NCI-H226 (cell line): ENCODE results near the gene GPC6.

Source experiments
- DNase-seq: peaks from one replicate; pipeline ENCODE4 v3.0.0-alpha.2; 2015

The GPC6 gene

GRCh38 chr13:93621966-93622365, 395.4 kb downstream of the GPC6 start:
- no peak for DNase-seq

- DNase-seq = no peak
Measured at GRCh38 chr13:93624311-93624777, 397.7 kb downstream of the GPC6 start.

- no peak for DNase-seq
Measured at GRCh38 chr13:93625536-93625935, 398.9 kb downstream of the GPC6 start.

- no peak for DNase-seq
Measured at GRCh38 chr13:93628136-93628797, 401.7 kb downstream of the GPC6 start.

- DNase-seq = no peak
Measured at GRCh38 chr13:93635616-93636032, 409.0 kb downstream of the GPC6 start.

- no peak for DNase-seq
Measured at GRCh38 chr13:93637852-93638251, 411.2 kb downstream of the GPC6 start.

- no peak for DNase-seq
Measured at GRCh38 chr13:93640452-93640851, 413.8 kb downstream of the GPC6 start.

- no peak for DNase-seq
Measured at GRCh38 chr13:93646245-93646644, 419.6 kb downstream of the GPC6 start.

- no peak for DNase-seq
Measured at GRCh38 chr13:93649496-93649895, 422.9 kb downstream of the GPC6 start.

GRCh38 chr13:93653776-93654175, 427.2 kb downstream of the GPC6 start:
- DNase-seq = no peak

GRCh38 chr13:93655154-93655553, 428.5 kb downstream of the GPC6 start:
- DNase-seq = no peak

- DNase-seq = no peak
Measured at GRCh38 chr13:93660391-93661063, 433.9 kb downstream of the GPC6 start.

- no peak for DNase-seq
Measured at GRCh38 chr13:93670866-93671265, 444.3 kb downstream of the GPC6 start.

GRCh38 chr13:93672996-93673395, 446.4 kb downstream of the GPC6 start:
- DNase-seq = no peak

- DNase-seq = no peak
Measured at GRCh38 chr13:93673885-93674284, 447.3 kb downstream of the GPC6 start.

GRCh38 chr13:93674337-93674755, 447.7 kb downstream of the GPC6 start:
- DNase-seq = no peak

GRCh38 chr13:93680329-93680728, 453.7 kb downstream of the GPC6 start:
- no peak for DNase-seq

- no peak for DNase-seq
Measured at GRCh38 chr13:93685900-93686299, 459.3 kb downstream of the GPC6 start.

- DNase-seq = no peak
Measured at GRCh38 chr13:93686399-93686798, 459.8 kb downstream of the GPC6 start.

GRCh38 chr13:93687261-93687660, 460.7 kb downstream of the GPC6 start:
- no peak for DNase-seq

- DNase-seq = no peak
Measured at GRCh38 chr13:93689333-93689732, 462.7 kb downstream of the GPC6 start.

- DNase-seq = no peak
Measured at GRCh38 chr13:93690139-93690538, 463.5 kb downstream of the GPC6 start.

- DNase-seq = no peak
Measured at GRCh38 chr13:93698016-93698613, 471.5 kb downstream of the GPC6 start.

GRCh38 chr13:93700115-93700514, 473.5 kb downstream of the GPC6 start:
- DNase-seq = no peak
